HCT116 (cell line): ENCODE results near the gene RPS6KA2. TPM values are rescaled to one million over a fixed set of nuclear protein-coding genes. Genes with fewer than 3 reads are reported as not detected.

Source experiments
- ATAC-seq: fragments of 200-7000 bp; cut with Tn5 transposase; 2 replicates; pipeline ENCODE4 v1.9.1; 2020; ENCODE audit warnings: mild to moderate bottlenecking, moderate library complexity
- BruUV-seq: library from RNA; stranded (reverse); fragments of 400-500 nt; replicated peaks from 2 replicates; lab custom pipeline; 2021; lab: Mats Ljungman, UMichigan
- CTCF ChIA-PET: fragments of 300-600 bp; sonication (Branson Sonifier 250); formaldehyde crosslinking; loops from one replicate; lab custom pipeline; 2021; ENCODE audit warnings: antibody characterized with exemption; lab: Charles Lee
- POLR2A ChIA-PET: fragments of 300-600, 350-600 bp; sonication (Branson Sonifier 250); formaldehyde crosslinking; loops from one replicate; lab custom pipeline; 2021; ENCODE audit warnings: antibody characterized with exemption; lab: Charles Lee
- RAD21 ChIA-PET, 2 experiments: fragments of 300-600 bp; sonication (Branson Sonifier 250); formaldehyde crosslinking; loops; one replicate each; lab custom pipeline; 2023; ENCODE audit warnings: low total read pairs in 2 of 2; ENCODE audit not compliant: uncharacterized antibody in 2 of 2, unreplicated experiment in 2 of 2, low non-redundant PET in 1 of 2; lab: Charles Lee
- DNase-seq: peaks from one replicate; pipeline ENCODE4 v3.0.0-alpha.2; 2010; ENCODE audit warnings: low read depth, low spot score
- H2AFZ ChIP-seq: fragments of 200-600 bp; shearing (Covaris generic), sonication (generic); 2 replicates; pipeline ENCODE4 v1.6.1; 2017; ENCODE audit warnings: low read depth, mixed run types, mixed read lengths, antibody characterized with exemption, low read length; ENCODE audit not compliant: poor library complexity, severe bottlenecking
- H3K27ac ChIP-seq: 2 replicates; pipeline ENCODE4 v1.5.1; 2012; ENCODE audit warnings: low read depth, low read length
- H3K27me3 ChIP-seq: fragments of 200-600 bp; sonication (generic); 2 replicates; pipeline ENCODE4 v1.6.1; 2016; ENCODE audit warnings: mixed run types, low read length, mixed read lengths; ENCODE audit not compliant: insufficient read depth
- H3K36me3 ChIP-seq, 2 experiments: fragments of 200-500 bp in 1 of 2; fragments of 200-600 bp in 1 of 2; sonication (Bioruptor generic) in 1 of 2; sonication (generic) in 1 of 2; 2 replicates each; pipeline versions ENCODE4 v1.5.1 to v1.6.1; 2014 to 2016; ENCODE audit warnings: low read length in 2 of 2, inconsistent platforms in 1 of 2, mixed read lengths in 1 of 2, mixed run types in 1 of 2; ENCODE audit not compliant: insufficient read depth in 2 of 2, control insufficient read depth in 1 of 2
- H3K4me1 ChIP-seq, 2 experiments: fragments of 200-600 bp in 1 of 2; sonication (generic) in 1 of 2; 2 replicates each; pipeline versions ENCODE4 v1.5.1 to v1.6.1; 2012 to 2017; ENCODE audit warnings: low read length in 2 of 2, inconsistent platforms in 1 of 2, mild to moderate bottlenecking in 1 of 2, mixed read lengths in 1 of 2, mixed run types in 1 of 2, moderate library complexity in 1 of 2; ENCODE audit not compliant: insufficient read depth in 2 of 2, control insufficient read depth in 1 of 2
- H3K4me2 ChIP-seq: fragments of 200-600 bp; sonication (generic); 2 replicates; pipeline ENCODE4 v1.6.1; 2017; ENCODE audit warnings: mixed run types, low read length, mixed read lengths
- H3K4me3 ChIP-seq, 2 experiments: fragments of 200-600 bp in 1 of 2; sonication (generic) in 1 of 2; replicated peaks in 1 of 2; 2 replicates each; pipeline ENCODE4 v1.5.1; 2011 to 2016; ENCODE audit warnings: low read length in 2 of 2, control low read depth in 1 of 2, low read depth in 1 of 2, mild to moderate bottlenecking in 1 of 2, mixed read lengths in 1 of 2, mixed run types in 1 of 2
- H3K79me2 ChIP-seq: fragments of 200-600 bp; sonication (generic); 2 replicates; pipeline ENCODE4 v1.6.1; 2017; ENCODE audit warnings: mild to moderate bottlenecking, mixed run types, low read length, moderate library complexity, mixed read lengths; ENCODE audit not compliant: insufficient read depth
- H3K9ac ChIP-seq: fragments of 200-600 bp; sonication (generic); 2 replicates; pipeline ENCODE4 v1.6.1; 2016; ENCODE audit warnings: low read length, mixed read lengths
- H3K9me2 ChIP-seq: fragments of 200-600 bp; sonication (generic), shearing (Covaris generic); 2 replicates; pipeline ENCODE4 v1.6.1; 2017; ENCODE audit warnings: mixed run types, mild to moderate bottlenecking, moderate library complexity; ENCODE audit not compliant: insufficient read depth
- H3K9me3 ChIP-seq, 2 experiments: fragments of 200-500 bp in 1 of 2; fragments of 200-600 bp in 1 of 2; sonication (Bioruptor generic) in 1 of 2; sonication (generic) in 1 of 2; 2 replicates each; pipeline ENCODE4 v1.6.1; 2014 to 2017; ENCODE audit warnings: low read length in 2 of 2, mixed read lengths in 2 of 2, inconsistent platforms in 1 of 2, low read depth in 1 of 2, mild to moderate bottlenecking in 1 of 2, mixed run types in 1 of 2, moderate library complexity in 1 of 2; ENCODE audit not compliant: control insufficient read depth in 1 of 2, insufficient read depth in 1 of 2
- H4K20me1 ChIP-seq: fragments of 200-600 bp; sonication (generic), shearing (Covaris generic); 2 replicates; pipeline ENCODE4 v1.6.1; 2017; ENCODE audit warnings: mixed run types, mild to moderate bottlenecking, moderate library complexity; ENCODE audit not compliant: insufficient read depth
- ATF3 ChIP-seq: IDR thresholded peaks from 2 replicates; pipeline ENCODE4 v1.6.1; 2012
- CBX3 ChIP-seq: IDR thresholded peaks from 2 replicates; pipeline ENCODE4 v1.6.1; 2012; ENCODE audit warnings: low read depth
- CEBPB ChIP-seq: IDR thresholded peaks from 2 replicates; pipeline ENCODE4 v1.6.1; 2012; ENCODE audit warnings: low read depth
- EZH2 ChIP-seq: fragments of 200-600 bp; sonication (generic); IDR thresholded peaks from 2 replicates; pipeline ENCODE4 v1.6.1; 2017; ENCODE audit warnings: antibody characterized with exemption, mixed run types
- POLR2AphosphoS5 ChIP-seq: IDR thresholded peaks from 2 replicates; pipeline ENCODE4 v1.6.1; 2011; ENCODE audit warnings: mild to moderate bottlenecking, low read depth, low read length, moderate library complexity
- RAD21 ChIP-seq: IDR thresholded peaks from 2 replicates; pipeline ENCODE4 v1.6.1; 2012; ENCODE audit warnings: low read depth, mild to moderate bottlenecking
- REST ChIP-seq: IDR thresholded peaks from 2 replicates; pipeline ENCODE4 v1.6.1; 2012; ENCODE audit warnings: low read depth
- SRF ChIP-seq: IDR thresholded peaks from 2 replicates; pipeline ENCODE4 v1.6.1; 2012; ENCODE audit warnings: low read depth
- intact Hi-C: fragments of 100-400 bp; cut with micrococcal nuclease; formaldehyde crosslinking; loops from 2 replicates; pipeline ENCODE4 v1.10.0; 2022
- total RNA-seq: library from RNA; stranded (reverse); gene quantifications from one replicate; pipeline ENCODE4 v1.2.1, GENCODE V29; 2021; ENCODE audit not compliant: unreplicated experiment

Gene RPS6KA2
- total RNA-seq, 1 experiment from 2014 or later: 8.5 TPM

- H3K9me2 ChIP-seq: no peaks in the 10 kb centered on the region
- ATAC-seq: no peak
- H3K4me2 ChIP-seq: no peak overlapping the region
- H3K9ac ChIP-seq: no peak overlapping the region
- CTCF ChIA-PET: no interaction called here
- BruUV-seq: no TSS peak
- no peak for DNase-seq
- H2AFZ ChIP-seq: no peak overlapping the region
- H3K9me3 ChIP-seq: no peaks in the 10 kb centered on the region
- H3K79me2 ChIP-seq: no peaks in the 10 kb centered on the region
- H3K4me1 ChIP-seq: peaks cover 3 to 18% of the 10 kb centered on the region in 2 experiments; a peak in 2 of 4 replicates
- TF ChIP-seq CEBPB (peak; percentile 62), SRF (no peak)
- no peaks in the 10 kb centered on the region for H3K27me3 ChIP-seq
- no peaks in the 10 kb centered on the region for H4K20me1 ChIP-seq
- no peak overlapping the region for H3K4me3 ChIP-seq
- no peaks in the 10 kb centered on the region for H3K36me3 ChIP-seq
- no peak overlapping the region for H3K27ac ChIP-seq
- RAD21 ChIA-PET: no interaction called here
- intact Hi-C loops: no loop called here
- POLR2A ChIA-PET: no interaction called here
Observed at GRCh38 chr6:166619912-166620311, 7.1 kb downstream of the RPS6KA2 start.

- H3K4me3 ChIP-seq: no peak overlapping the region
- DNase-seq: no peak
- CTCF ChIA-PET: no interaction called here
- no peaks in the 10 kb centered on the region for H4K20me1 ChIP-seq
- H3K79me2 ChIP-seq: no peaks in the 10 kb centered on the region
- intact Hi-C loops: no loop called here
- no peak overlapping the region for H3K27ac ChIP-seq
- no peak overlapping the region for H2AFZ ChIP-seq
- no peaks in the 10 kb centered on the region for H3K9me2 ChIP-seq
- no peaks in the 10 kb centered on the region for H3K9me3 ChIP-seq
- no peak for ATAC-seq
- peaks cover 3 to 20% of the 10 kb centered on the region in 2 experiments; a peak in 2 of 4 replicates for H3K4me1 ChIP-seq
- no peaks in the 10 kb centered on the region for H3K27me3 ChIP-seq
- H3K36me3 ChIP-seq: no peaks in the 10 kb centered on the region
- H3K4me2 ChIP-seq: no peak overlapping the region
- TF ChIP-seq CBX3 (no peak), RAD21 (no peak), ATF3 (no peak), REST (no peak), EZH2 (no peak), POLR2AphosphoS5 (no peak)
- TF ChIP-seq, all 23 proteins: peak for 0
- ChIA-PET POLR2A (no interaction called here), RAD21 (no interaction called here)
- no TSS peak for BruUV-seq
- H3K9ac ChIP-seq: no peak overlapping the region
Observed at GRCh38 chr6:166618866-166619761, 7.9 kb downstream of the RPS6KA2 start.
